GM21825 (cell line): ENCODE measurements around the gene RPL4.

Experiments
- ATAC-seq: cut with Tn5 transposase; IDR thresholded peaks from one replicate; pipeline ENCODE4 v1.9.1; 2021; ENCODE audit warnings: mild to moderate bottlenecking, moderate library complexity; ENCODE audit not compliant: unreplicated experiment

RPL4 gene

DNA sequence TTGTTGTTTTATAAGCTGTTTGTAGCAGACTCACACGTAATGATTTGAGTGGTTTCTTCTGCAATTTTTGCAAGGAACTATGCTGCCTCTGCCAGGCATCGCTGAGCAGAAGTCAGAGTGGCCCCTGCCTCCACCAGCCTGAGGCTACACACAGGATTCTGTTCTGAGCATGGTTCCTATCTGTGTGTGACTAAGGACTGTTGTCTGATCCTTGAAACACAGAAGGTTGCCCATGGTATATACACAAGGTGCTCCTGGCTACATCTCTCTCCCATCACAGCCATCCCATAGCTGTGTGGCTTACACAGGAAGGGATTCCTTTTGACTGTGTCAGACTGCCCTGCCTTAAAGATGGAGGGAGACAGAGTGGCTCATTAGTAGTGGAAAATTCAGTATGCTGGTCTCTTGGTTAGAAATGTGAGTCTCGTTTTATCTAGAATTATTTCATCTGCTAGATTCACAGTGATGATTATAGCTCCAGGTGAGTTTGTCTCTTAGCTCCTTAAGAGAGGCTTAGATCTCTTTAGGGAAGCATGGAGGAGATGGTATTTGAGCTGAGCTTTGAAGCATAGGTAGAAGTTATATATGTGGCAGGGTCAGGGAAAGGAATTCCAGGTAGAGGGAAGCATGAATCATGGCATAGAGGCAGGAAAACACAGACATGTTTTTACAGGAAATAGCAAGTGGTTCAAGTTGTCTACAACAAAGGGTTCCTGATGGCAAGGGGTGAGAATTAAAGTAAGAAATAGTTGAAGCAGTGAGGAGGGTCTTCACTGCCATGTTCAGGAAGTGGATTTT is 44.6 kb downstream of the RPL4 start:
- no peak for ATAC-seq

DNA sequence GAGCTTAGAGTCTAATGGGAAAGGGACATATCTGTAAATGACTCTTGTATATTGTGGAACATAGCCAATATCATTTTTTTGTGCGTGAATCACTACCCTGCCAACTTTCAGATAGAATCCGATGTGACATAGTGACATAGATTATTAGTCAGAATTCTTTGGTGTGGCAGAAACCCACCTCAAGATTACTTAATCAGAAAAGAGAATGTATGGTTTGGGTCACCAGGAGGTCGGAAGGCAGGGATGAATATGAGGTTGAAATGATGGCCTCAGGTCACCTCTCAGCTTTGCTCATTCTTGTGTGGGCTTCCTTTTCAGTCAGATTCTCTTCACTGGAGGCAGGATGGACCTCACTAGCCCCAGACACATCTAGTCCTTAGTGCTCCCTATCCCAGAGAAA is 48.4 kb downstream of the RPL4 start:
- no peak for ATAC-seq

DNA sequence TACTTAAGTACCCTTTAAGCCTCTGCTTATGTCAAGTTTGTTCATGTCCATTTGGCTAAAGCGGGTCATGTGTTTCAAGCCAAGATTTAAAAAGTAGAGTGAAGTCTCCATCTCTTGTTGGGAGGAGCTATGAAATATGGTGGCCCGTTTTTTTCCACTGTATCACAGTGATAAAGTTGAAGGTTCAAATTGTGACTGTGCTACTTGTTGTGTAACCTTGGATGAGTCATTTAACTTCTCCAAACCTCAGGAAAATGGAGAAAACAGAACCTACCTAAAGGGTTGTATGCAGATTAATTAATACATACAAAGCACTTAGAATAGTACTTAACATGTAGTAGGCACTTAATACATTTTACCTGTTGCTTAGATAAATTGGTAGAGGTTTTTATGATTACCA is 50.5 kb downstream of the RPL4 start:
- no peak for ATAC-seq

DNA sequence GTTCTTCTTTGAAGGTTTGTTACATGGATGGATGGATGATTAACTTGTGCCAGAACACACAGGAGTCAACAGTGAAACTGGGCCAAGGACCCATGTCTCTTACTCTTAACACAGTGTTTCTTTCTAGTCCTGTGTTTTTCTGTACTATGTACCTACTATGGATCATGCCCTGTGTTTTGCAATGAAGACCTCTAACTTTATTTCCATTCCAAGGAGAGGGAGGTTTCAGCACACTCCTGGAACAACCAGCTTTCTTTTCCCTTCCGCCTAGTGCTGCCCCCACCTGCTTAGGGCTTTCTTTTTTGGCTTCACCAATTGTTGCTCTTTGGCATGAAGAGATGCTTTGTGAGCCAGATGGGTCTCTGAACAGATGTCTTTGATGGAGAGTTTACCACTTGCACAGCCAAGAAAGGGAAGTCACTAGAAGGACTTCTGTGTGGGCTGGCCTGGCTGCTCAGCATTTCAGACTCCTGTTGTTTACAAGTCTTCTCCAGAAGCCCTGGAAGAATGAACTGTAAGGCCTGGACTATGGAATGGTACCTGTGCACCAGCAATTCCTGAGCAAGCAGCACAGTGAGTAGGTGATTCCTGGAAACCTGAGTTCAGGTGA is 51.6 kb downstream of the RPL4 start:
- no peak for ATAC-seq

DNA sequence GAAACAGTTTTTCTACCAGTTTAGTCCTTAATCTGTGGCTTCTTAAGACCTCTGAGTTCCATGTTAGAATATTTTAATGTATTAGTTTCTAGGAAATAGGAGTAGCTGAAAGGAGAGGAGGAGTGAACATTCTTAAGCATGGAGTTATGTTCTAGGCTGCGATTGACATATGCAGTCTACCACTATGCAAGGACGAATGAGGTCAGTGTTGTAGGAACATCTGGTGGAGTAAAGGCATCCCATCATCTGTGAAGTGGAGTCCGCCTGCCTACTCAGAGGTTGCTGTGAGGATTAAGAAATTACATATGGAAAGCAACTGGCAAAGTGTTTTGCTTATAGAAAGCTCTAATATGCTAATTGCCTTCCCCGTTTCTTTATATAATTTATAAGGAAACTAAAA is 52.2 kb downstream of the RPL4 start:
- no peak for ATAC-seq
